ENCODE data around the gene DNASE1.

DNASE1 gene

GRCh38 chr16:3695610-3696369 lies 41.3 kb downstream of the DNASE1 start:
- no peak for DNase-seq (ENCODE audit: low read depth in 2 of 2)

- DNase-seq (ENCODE audit: low read depth in 2 of 2) = no peak
Observed at GRCh38 chr16:3696425-3697218, 42.1 kb downstream of the DNASE1 start.

GRCh38 chr16:3698941-3699340 lies 44.5 kb downstream of the DNASE1 start:
- DNase-seq (ENCODE audit: low read depth in 2 of 2) = no peak

- DNase-seq (ENCODE audit: low read depth in 2 of 2) = no peak
Observed at GRCh38 chr16:3701531-3701930, 47.0 kb downstream of the DNASE1 start.

- DNase-seq (ENCODE audit: low read depth in 2 of 2) = no peak
Observed at GRCh38 chr16:3702082-3702481, 47.6 kb downstream of the DNASE1 start.

- no peak for DNase-seq (ENCODE audit: low read depth in 2 of 2)
Observed at GRCh38 chr16:3706253-3707012, 51.9 kb downstream of the DNASE1 start.
